HuH-7.5 (cell line): ENCODE data around the gene NOL7.

ENCODE experiments used
- DNase-seq: peaks from one replicate; pipeline ENCODE4 v3.0.0; 2011; ENCODE audit warnings: low spot score

NOL7 gene

GRCh38 chr6:13614926-13615791 lies at the start of gene NOL7:
NOL7 (plus strand) TSS chr6:13615335; CDS start chr6:13615359, 24 bp downstream.
- DNase-seq = peak; percentile 77

- DNase-seq = no peak
These were observed 49.2 kb upstream of the NOL7 start for GRCh38 chr6:13565921-13566320.

GRCh38 chr6:13566500-13566899 lies 48.6 kb upstream of the NOL7 start:
- DNase-seq = no peak

- no peak for DNase-seq
These were observed 46.2 kb upstream of the NOL7 start for GRCh38 chr6:13568970-13569369.

- no peak for DNase-seq
These were observed 42.9 kb upstream of the NOL7 start for GRCh38 chr6:13572240-13572639.

GRCh38 chr6:13572951-13573654 lies 42.0 kb upstream of the NOL7 start:
- DNase-seq = no peak

GRCh38 chr6:13573669-13574110 lies 41.4 kb upstream of the NOL7 start:
- peak; percentile 7 for DNase-seq

- peak; percentile 86 for DNase-seq
These were observed 41.0 kb upstream of the NOL7 start for GRCh38 chr6:13574149-13574570.

- DNase-seq = peak; percentile 70
These were observed 40.4 kb upstream of the NOL7 start, which contains the start of gene SIRT5 for GRCh38 chr6:13574571-13575376. SIRT5 (plus strand) TSS chr6:13574601; CDS start chr6:13584111, 9,510 bp downstream.

- DNase-seq = no peak
These were observed 39.8 kb upstream of the NOL7 start for GRCh38 chr6:13575377-13575775.

GRCh38 chr6:13576017-13576416 lies 39.1 kb upstream of the NOL7 start:
- DNase-seq = no peak

- no peak for DNase-seq
These were observed 37.2 kb upstream of the NOL7 start for GRCh38 chr6:13577926-13578325.

- no peak for DNase-seq
These were observed 35.2 kb upstream of the NOL7 start for GRCh38 chr6:13579911-13580310.

- DNase-seq = no peak
These were observed 33.4 kb upstream of the NOL7 start for GRCh38 chr6:13581700-13582229.

GRCh38 chr6:13586603-13587542 lies 28.3 kb upstream of the NOL7 start:
- DNase-seq = no peak

GRCh38 chr6:13589801-13590200 lies 25.3 kb upstream of the NOL7 start:
- DNase-seq = no peak

GRCh38 chr6:13590574-13591153 lies 24.5 kb upstream of the NOL7 start:
- DNase-seq = no peak

GRCh38 chr6:13591205-13591921 lies 23.8 kb upstream of the NOL7 start:
- DNase-seq = no peak

- no peak for DNase-seq
These were observed 22.0 kb upstream of the NOL7 start for GRCh38 chr6:13593103-13593502.

GRCh38 chr6:13593720-13594119 lies 21.4 kb upstream of the NOL7 start:
- no peak for DNase-seq
